OCI-LY7 (cell line): ENCODE results near the gene SOBP.

Experiments
- CTCF ChIP-seq: fragments of 200-600 bp; sonication (generic); conservative IDR thresholded peaks from 2 replicates; pipeline ENCODE4 v1.5.1; 2014; ENCODE audit warnings: mild to moderate bottlenecking, antibody characterized with exemption, low read length, moderate library complexity, mixed read lengths
- EZH2phosphoT487 ChIP-seq: fragments of 200-600 bp; sonication (generic); IDR thresholded peaks from 2 replicates; pipeline ENCODE4 v1.6.1; 2018; ENCODE audit warnings: low read depth, borderline replicate concordance, mild to moderate bottlenecking, mixed run types, antibody characterized with exemption, low read length, moderate library complexity, mixed read lengths

- no peak for TF ChIP-seq CTCF
- no peak for TF ChIP-seq EZH2phosphoT487
Measured at GRCh38 chr6:107458672-107459282, 31.1 kb upstream of the SOBP start.
